Measurements from ENCODE around the gene TGFBR3. TPM values are rescaled to one million over a fixed set of nuclear protein-coding genes. Genes with fewer than 3 reads are reported as not detected.

Gene TGFBR3
- total RNA-seq, 1 donor from 2014 or later, result 51.7 TPM

- no peak for TF ChIP-seq CTCF (IDR thresholded peaks at IDR 0.05)
- H3K4me3 ChIP-seq, result no peak overlapping the region
- intact Hi-C loops (cut with DNase I), result no loop called here
- peak in 1 of 2 donors; percentile 46 for ATAC-seq
- no peaks in the 10 kb centered on the region for H3K27me3 ChIP-seq (ENCODE audit: low read depth)
- no peak for DNase-seq
- H3K27ac ChIP-seq, result peak overlapping the region; percentile 42
- peaks cover 74% of the 10 kb centered on the region for H3K4me1 ChIP-seq
- H3K36me3 ChIP-seq, result peaks cover 8% of the 10 kb centered on the region
- no peaks in the 10 kb centered on the region for H3K9me3 ChIP-seq
These were observed 200.0 kb downstream of the TGFBR3 start for GRCh38 chr1:91685994-91686393.

GRCh38 chr1:91684481-91685196, 201.3 kb downstream of the TGFBR3 start:
- DNase-seq (no peak), ATAC-seq (peak; percentile 32 to 47)
- H3K4me1 ChIP-seq, result peaks cover 67% of the 10 kb centered on the region
- no peaks in the 10 kb centered on the region for H3K27me3 ChIP-seq (ENCODE audit: low read depth)
- no peaks in the 10 kb centered on the region for H3K9me3 ChIP-seq
- intact Hi-C loops (cut with DNase I), result no loop called here
- TF ChIP-seq CTCF (IDR thresholded peaks at IDR 0.05), result no peak
- no peak overlapping the region for H3K4me3 ChIP-seq
- H3K27ac ChIP-seq, result peak overlapping the region; percentile 31
- peaks cover 8% of the 10 kb centered on the region for H3K36me3 ChIP-seq

- no peak overlapping the region for H3K4me3 ChIP-seq
- no peaks in the 10 kb centered on the region for H3K27me3 ChIP-seq (ENCODE audit: low read depth)
- DNase-seq (no peak), ATAC-seq (no peak)
- peaks cover 8% of the 10 kb centered on the region for H3K36me3 ChIP-seq
- no peak for TF ChIP-seq CTCF (IDR thresholded peaks at IDR 0.05)
- H3K27ac ChIP-seq, result peak overlapping the region; percentile 31
- intact Hi-C loops (cut with DNase I), result no loop called here
- H3K9me3 ChIP-seq, result no peaks in the 10 kb centered on the region
- peaks cover 56% of the 10 kb centered on the region for H3K4me1 ChIP-seq
These were observed 202.4 kb downstream of the TGFBR3 start for GRCh38 chr1:91683598-91683951.

- Histone ChIP-seq H3K27me3 (ENCODE audit: low read depth) (no peaks in the 10 kb centered on the region), H3K36me3 (peaks cover 8% of the 10 kb centered on the region), H3K27ac (no peak overlapping the region), H3K4me3 (no peak overlapping the region), H3K9me3 (no peaks in the 10 kb centered on the region), H3K4me1 (peaks cover 51% of the 10 kb centered on the region)
- no peak for TF ChIP-seq CTCF (IDR thresholded peaks at IDR 0.05)
- DNase-seq (no peak), ATAC-seq (no peak)
- intact Hi-C loops (cut with DNase I), result no loop called here
These were observed 202.9 kb downstream of the TGFBR3 start for GRCh38 chr1:91682882-91683597.

- Histone ChIP-seq H3K9me3 (no peaks in the 10 kb centered on the region), H3K36me3 (peaks cover 8% of the 10 kb centered on the region), H3K4me3 (no peak overlapping the region), H3K27me3 (ENCODE audit: low read depth) (no peaks in the 10 kb centered on the region), H3K4me1 (peaks cover 27% of the 10 kb centered on the region), H3K27ac (no peak overlapping the region)
- intact Hi-C loops (cut with DNase I), result no loop called here
- no peak for TF ChIP-seq CTCF (IDR thresholded peaks at IDR 0.05)
- ATAC-seq, result no peak
- DNase-seq, result no peak
These were observed 205.3 kb downstream of the TGFBR3 start for GRCh38 chr1:91680556-91681155.
